OCI-LY1 (cell line): ENCODE results near the gene FARS2.

Experiments
- CTCF ChIP-seq: fragments of 200-600 bp; sonication (generic), shearing (Covaris generic); IDR thresholded peaks from 2 replicates; pipeline ENCODE4 v1.5.1; 2017; ENCODE audit warnings: mild to moderate bottlenecking, antibody characterized with exemption, low read length, moderate library complexity, mixed read lengths
- EZH2 ChIP-seq: fragments of 200-600 bp; sonication (generic), shearing (Covaris generic); IDR thresholded peaks from 2 replicates; pipeline ENCODE4 v1.8.0; 2017; ENCODE audit warnings: borderline replicate concordance, mixed run types, mild to moderate bottlenecking, antibody characterized with exemption, low read length, moderate library complexity, mixed read lengths

- no peak for TF ChIP-seq CTCF
- no peak for TF ChIP-seq EZH2
These were observed 301.0 kb downstream of the FARS2 start for GRCh38 chr6:5562277-5562676.
